EH (cell line): Measurements from ENCODE around the gene LRTM1.
A peak's percentile ranks its signal among the peaks of the same experiment; 100 is the strongest.

Experiments used
- DNase-seq: peaks from one replicate; pipeline ENCODE4 v3.0.0-alpha.2; 2015; ENCODE audit warnings: low read depth

The LRTM1 gene

DNA sequence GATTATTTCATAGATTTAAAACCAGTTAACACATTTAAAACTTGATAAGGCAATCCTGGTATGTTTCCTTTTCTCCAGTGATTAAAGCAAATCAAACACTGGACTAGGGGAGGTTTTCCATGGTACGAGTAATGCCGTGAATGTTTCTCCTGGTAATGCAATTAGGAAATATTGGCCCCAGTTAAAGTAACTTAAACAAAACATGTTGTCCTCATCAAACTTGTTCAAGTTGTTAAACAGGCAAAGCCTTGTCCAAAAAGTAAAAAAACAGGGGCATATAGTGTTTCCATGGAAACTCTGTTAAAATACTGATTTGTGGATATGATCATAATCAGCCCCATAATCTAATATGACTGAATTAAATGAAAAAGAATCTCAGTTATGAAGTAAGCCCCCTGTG is 13.1 kb upstream of the LRTM1 start:
- DNase-seq, result no peak

DNA sequence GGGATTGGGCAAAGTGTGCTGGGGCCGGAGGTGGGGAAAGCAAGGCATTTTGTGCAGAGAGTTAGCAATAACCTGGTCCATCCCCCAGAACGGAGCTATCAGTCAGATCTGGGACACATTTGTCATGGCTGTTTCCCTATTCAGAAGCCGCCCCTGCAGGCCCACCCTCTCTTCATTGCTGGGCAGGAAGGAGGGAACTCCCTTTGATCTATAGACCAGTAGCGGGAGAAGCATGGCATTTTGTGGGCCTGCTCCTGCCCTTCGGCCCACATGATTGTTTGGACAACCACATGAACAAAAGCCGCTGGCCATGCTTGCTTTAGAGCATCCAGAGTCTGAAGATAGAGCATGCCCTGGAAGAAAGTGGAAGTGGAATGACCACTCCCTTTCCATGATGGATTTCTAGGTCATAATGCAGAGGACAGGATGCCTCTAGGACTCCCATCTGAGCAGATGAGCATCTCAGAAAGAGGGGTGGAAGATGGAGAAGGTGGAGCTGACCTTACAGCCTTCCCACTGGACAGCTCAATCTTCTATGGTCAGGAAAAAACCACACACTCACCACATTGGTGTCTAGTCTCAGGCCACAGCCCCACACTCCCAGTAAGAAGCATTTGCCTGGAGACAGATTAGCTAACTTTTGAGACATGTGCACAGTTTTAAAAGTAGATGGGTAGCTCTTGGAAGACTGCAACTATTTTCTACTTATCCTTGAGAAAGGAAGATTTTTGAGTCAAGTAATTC is 11.9 kb upstream of the LRTM1 start:
- peak; percentile 77 for DNase-seq

DNA sequence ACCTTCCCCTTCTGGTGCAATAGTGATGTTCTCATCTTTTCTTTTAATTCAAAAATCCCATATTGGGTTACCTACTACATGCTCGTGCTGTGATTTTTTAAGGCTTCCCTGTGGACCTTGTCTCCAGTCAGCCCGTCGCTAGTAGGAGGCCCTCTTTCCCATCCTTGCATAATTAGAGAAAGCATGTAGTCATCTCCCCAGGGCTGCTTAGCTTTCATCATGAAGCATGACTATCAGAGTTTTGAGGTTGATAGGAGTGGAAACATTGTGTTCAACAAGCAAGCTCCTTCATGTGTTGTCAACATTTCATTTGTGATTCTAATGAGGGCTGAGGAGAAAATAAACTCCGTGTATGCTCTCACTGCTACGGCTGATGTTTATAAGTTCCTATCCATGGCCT is 8.7 kb upstream of the LRTM1 start:
- no peak for DNase-seq

DNA sequence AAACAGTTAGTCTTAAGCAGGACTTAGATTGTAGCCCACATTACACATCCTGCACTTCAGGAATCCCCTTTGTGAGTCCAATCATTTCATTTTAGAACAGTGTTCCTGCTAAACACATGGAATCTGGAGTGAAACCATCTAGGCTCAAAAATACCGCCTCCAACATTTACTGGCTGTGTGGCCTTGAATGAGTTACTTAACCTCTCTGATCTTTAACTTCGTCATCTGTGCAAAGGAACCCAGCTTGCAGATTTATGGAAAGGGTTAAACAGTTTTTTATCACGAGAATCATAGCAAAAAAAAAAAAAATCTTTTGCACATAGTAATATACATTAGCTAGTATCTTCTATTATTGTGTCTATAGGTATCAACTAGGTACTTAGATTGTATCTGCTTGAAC is 8.0 kb upstream of the LRTM1 start:
- no peak for DNase-seq

DNA sequence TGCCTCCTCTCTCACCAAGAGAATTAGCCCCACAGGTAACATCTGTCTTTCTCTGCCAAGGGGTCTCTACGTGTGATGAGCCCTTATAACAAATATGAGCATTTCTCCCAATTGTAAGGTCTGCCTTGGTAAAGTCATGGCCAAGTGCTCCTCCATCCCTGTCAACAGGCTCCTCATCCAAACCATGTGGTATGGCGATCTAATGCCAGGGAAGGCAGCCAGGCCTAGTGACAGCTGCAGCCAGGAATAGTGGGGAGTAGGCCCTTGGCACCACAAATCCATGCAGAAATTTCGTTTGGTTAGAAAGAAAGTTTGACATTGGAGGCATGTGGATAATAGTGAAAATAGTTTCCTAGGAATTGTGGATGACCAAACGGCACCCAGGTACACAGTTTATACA is 4.7 kb upstream of the LRTM1 start:
- no peak for DNase-seq

DNA sequence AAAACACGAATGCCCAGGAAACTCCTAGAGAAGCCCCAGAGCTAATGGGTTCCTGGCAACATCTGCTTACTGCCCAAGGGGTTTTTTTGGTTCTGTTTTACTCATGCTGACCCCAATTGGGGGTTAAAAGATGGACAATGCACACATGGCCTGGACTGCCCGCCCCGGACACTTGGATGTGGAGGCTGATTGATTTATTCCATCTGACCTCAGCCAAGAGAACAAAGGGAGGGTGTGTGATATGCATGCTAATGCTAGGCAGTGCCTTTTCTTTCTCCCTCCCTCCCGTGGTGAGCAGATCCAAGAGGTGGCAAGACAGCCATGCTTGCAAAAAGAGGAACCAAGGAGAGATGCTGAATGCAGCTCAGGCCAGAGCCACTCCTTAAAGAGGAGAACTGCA is 3.3 kb upstream of the LRTM1 start:
- no peak for DNase-seq

DNA sequence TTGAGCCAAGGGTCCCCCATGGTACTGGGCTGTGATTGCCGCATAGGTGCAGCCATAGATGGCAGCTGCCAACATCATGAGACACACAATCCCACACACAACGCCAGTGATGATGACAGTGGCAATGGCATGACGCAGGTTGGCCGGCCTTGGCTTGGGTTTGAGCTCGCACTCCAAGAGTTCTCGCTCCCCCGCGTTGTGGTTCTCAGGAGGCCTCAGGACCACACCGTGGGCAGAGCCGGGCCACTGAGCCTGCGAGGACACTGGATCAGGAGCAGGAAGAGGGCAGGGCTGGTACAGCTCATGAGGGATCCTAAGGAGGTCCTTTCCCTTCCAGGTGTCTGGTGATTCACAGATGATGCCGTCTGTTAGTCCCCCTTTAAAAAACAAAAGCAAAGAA is 9.3 kb downstream of the LRTM1 start:
- DNase-seq, result no peak

DNA sequence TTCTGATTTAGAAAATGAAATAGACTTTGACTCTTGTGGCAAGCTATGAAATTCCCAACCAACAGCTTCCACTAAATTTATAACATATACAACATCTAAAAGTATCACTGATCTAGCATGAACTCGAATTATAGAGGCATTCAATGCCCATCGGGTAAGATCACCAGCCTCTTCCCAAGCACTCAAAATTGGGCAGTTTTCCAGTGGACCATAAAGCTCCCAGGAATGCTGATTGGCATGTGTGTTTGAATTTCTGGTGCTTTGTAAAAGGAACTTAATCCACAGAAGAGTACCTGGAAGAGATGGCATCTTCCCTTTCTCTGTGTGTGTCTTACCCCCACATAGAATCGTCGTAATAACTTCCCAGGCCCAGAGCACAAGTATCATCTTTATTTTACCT is 10.0 kb downstream of the LRTM1 start:
- peak; percentile 68 for DNase-seq

DNA sequence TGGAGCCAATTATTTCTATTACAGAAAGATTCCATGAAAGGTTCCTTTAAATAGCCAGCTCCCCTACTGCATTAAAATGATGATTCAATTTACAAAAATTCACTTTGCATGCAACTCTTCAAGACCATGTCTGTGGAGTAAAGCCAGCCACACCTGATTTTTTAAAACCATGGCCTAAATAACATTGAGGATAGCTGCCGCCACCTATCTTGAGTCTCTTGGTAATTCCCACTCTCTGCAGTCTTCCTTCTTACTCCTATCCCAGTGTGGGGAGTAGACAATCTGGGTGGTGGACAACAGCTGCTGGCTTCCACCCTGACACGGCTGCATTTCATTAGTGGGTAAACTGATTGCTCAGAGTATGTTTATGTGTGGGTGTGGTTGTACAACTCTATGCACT is 10.7 kb downstream of the LRTM1 start:
- peak; percentile 85 for DNase-seq

DNA sequence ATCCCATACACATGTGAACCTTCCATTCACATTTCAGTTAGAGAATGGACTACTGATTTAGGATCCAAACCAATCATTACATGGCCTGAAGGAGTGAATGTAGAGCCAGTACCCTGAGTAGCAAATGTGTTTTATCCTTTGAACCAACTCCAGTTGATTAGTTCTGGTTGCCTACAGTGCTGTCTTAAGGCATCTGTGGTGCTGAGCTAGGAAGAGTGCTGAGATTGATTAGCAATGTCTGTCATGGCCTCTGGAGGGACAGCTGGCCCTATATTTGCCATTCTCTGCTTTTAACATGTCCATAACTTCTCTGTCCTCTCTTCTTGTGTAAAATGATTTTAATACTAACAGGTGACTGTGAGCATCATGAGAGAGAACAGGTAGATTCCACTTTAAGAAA is 11.1 kb downstream of the LRTM1 start:
- DNase-seq, result no peak

DNA sequence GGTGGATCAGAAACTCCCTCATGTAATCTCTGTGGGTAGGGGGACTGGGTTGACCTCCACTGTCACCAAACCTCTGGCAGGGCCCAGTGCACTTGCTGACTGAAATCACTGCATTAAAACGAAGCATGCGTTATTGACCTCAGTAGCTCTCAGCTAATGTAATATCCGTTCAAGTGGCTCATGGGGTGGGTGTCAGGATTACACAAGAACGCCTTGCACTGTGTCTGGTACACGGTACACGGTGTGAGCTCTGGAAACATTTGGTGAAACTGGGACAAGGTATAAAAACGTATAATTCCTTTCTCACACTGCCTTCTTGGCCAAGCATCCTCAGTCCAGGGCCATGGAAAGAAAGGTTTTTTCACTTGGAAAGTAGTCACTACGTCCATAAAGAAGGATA is 11.9 kb downstream of the LRTM1 start:
- DNase-seq, result no peak

DNA sequence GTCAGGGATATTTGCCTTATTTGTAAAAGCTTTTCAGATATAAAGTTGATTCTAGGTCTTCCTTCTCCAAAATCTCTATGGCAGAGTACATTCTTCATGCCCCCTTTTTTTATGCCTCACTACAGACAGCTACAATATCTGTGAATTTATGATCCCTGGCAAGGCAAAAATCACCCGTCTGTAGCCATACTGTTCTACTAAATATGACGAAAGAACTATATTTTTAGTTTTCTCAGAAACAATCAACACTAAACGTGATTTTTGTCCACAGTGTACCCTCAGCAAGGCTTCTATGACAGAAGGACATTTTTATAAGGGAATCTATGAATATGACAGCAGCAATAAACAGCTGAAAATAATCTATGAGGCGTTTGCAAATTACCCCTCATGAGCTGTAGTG is 12.7 kb downstream of the LRTM1 start:
- DNase-seq, result no peak

DNA sequence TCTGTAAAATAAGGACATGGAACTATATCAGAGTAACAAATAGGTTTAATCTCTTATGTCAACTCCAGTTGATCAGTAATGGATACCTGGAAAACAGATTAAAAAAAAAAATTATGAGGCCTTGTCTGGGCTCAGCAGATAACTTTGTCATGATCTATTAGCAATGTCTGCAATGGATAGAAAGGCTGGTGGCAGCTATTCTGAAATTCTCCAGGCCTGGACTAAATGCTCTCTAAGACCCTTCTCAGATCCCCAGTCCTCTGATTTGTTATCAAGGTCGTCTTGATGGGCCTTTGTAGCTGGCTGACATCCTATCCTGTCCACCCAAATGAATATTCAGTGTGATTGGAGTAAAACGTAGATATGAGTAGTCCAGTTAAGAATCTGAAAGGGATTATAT is 13.7 kb downstream of the LRTM1 start:
- no peak for DNase-seq

DNA sequence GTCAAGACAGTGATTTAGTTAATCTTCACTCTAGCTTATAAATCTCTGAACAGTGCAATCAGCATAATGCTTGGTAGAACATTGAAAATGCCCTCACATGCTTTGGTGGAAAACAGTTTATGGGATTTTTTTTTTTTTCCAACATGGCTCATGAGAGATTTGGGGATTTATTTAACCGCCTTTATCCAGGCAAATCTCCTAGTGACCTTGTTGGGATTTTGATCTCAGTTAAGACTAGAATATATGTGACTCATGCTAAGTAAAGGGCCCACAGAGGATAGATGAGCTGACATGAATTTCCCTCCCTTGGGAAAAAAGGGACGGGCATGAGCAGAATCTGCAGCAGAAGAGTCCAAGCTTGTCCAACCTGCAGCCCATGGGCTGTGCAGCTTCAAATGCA is 18.7 kb downstream of the LRTM1 start:
- DNase-seq, result no peak

DNA sequence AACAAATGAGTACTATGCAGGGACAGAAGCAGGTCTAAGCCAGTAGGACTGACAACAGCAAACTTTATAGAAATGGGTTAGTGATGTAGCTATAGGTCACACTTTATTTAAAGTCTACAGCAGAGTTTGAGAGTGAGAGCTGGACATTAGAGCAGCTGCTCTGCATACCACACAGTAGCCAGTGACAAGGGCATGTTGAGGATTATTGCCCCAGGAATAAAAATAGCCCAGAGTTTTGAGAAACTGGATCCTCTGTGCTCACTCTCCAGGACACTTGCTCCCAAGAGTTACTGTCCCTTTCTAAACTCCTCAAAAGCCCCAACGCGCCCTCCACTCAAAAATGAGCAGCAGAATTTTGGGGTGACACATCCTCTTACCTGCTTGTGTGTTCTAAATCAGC is 21.1 kb downstream of the LRTM1 start:
- DNase-seq, result peak; percentile 51

DNA sequence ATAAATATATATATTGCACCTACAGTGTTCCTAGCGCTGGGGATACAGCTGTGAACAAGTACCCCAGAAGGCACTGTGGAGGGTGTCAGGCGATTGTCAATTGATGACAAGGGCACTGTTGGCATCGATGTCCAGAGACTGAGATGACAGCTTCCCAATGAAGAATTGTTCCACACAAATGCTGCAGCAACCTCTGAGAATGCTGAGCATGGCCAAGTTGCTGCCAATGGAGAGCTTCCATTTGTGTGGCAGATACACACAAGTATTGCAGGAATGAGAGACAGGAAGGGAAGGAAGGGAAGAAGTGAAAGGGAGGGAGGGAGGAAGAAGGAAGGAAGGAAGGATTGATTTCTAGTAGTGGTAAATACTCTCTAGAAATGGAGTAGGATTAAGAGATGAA is 21.9 kb downstream of the LRTM1 start:
- no peak for DNase-seq

DNA sequence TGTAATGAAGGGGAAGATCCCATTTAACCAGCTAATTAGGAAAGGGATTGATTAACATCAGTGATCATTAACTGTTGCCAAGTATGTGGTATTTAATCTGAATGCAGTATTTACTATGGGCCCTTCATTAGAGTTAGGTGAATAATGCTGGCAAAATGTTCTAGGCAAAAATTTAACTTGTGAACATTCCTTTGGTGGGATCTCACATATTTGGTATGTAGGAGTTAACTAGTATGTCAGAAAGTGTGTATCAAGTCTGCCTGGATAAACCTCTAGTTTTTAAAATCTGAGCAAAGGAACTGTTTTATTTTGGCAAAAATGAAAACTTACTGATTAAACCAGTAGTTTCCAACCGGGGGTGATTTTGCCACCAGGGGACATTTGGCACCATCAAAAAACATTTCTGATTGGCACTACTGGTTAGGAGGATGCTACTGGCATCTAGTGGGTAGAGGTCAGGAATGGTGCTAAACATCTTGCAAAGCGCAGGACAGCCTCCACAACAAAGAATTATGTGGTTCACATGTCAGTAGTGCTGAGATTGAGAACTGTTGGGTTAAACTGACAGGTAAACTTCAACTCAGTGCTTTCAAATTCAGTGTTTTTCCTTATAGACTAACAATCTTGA is 22.5 kb downstream of the LRTM1 start:
- peak; percentile 79 for DNase-seq

DNA sequence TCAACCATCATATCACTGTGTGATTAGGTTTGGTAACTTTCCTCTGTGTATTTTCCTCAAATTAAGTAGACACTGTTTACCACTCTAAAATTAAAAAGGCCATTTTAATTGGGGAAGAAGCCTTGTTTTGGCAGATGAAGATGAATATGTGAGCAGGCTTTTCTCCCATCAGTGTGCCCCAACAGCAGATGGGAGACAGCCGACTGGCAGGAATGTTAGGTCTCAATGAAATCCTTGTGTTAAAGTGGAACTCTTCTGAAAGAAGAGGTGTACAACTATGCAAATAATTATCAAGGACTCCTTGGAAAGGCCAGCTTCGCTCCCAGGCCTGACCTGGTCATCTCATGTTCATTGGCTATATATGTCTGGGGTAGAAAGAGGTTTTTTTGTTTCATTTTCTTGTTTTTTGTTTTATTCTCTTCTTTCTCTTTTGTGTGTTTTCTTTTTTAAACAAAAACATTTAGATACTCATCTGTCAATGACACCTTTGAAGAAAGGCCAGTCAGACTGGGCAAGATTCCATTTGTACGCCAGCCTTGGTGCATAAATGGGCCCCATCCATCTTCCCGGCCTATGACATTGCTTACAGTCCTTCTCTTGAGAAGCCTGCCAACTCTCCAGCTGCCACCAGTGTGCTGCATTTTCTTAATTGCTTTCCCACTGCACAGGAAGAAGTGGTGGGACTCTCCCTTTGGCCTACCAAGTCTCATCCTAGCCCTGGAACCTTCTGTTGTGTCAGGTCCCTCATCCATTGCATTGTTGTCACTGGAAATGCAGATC is 25.8 kb downstream of the LRTM1 start:
- no peak for DNase-seq

DNA sequence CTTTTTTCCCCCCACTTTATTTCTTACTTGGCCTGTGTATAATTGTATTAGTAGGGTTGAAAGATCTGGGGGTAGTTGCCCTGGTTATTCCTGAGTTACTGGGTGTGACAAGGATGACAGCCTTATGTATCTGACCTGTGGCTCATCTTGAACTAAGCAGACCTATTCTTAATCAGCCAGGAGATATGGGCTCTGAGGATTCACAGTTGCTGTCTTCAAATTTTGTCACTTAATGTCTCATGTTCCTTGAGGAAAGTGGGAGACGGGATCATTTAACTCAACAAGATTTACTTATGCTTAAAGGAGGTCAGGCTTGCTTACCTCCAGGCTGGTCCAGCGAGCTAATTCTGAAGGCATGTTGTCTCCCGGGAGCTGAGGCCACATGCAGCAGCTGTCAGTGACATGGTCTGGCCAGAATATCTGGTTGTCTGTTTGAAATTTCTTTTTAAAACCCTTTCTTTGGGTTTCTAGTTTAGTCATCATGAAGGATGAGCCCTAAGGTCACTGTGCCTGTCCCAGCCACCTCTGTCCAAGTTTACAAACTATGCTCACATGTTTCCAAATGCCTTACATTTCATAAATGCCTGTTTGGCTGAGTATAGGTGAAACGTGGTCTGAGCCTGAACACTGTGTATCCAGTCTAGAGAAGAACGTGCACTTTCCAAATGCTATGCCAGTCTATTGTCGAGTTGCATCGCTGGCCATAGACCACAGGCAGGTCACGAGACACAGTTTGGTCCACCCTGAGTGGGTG is 26.8 kb downstream of the LRTM1 start:
- DNase-seq, result peak; percentile 72

DNA sequence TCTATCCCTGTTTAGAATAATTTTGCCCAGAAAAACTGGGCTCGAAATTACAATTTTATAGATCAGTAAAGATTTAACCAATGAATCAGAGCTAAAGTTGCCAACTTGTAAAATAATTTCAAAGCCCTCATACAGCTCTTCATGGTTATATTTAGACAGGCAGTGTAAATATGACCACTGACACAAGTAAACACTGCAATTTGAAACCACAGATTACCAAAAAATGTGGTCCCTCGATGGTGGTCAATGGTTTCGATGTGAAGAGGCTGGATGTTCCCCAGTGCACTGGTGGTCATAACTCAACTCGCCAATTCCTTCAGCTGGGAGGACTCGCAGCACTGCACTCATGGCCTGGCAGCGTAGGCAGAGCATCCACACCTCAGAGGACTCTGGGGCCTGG is 28.6 kb downstream of the LRTM1 start:
- no peak for DNase-seq

DNA sequence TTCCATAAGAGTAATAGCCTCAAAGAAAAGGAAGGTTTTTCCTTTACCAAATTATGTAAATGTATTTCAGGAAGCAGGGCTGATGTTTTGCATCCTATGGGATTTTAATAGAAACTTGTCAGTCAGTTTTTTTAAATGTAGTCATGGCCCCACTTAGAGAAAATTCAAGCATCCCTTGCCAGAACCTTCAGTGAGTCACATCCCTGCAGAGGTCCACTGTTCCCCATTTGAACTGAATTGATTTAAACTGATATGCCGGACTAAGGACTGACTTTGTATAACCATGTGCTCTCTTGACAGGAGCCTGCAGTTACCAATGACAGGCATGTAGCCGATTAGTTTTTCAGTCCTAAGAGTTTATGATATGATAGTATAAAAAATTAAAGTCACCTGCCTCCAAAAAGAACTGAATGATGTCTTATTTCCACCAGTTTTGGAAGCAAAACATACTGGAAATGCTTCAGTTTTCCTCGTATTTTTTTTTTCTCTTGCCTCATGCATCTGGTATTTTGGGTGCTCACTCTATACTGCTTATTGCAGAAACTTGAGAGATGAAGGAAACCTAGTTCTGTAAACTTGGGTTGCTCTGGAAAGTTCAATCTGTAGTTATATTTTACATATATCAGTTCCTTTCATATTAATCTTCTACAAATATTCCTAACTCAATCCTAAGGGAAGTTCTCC is 30.7 kb downstream of the LRTM1 start:
- peak; percentile 87 for DNase-seq

DNA sequence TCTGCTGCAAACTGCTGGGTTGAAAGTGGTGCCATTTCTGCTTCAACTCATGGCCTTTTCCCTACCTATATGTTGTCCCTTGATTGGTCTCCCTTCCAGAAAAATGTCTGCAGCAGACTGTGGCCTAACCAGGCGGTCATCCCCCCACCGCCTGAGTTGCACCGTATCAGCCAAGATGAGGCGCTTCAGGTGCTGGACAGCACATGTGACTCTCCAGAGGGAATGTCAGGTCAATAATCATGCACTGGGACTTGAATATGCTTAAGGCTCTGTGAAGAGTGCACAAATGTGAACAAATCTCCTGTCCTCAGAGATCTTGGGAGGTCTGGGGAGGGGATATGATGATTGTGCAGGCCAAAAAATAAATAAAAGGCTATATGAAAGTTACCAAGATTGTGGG is 32.2 kb downstream of the LRTM1 start:
- DNase-seq, result no peak
